ENCODE measurements around the gene PITPNC1. TPM values are rescaled to one million over a fixed set of nuclear protein-coding genes. Genes with fewer than 3 reads are reported as not detected.

The PITPNC1 gene
- polyA plus RNA-seq, 1 donor from 2014 or later = 18.8 TPM

DNA sequence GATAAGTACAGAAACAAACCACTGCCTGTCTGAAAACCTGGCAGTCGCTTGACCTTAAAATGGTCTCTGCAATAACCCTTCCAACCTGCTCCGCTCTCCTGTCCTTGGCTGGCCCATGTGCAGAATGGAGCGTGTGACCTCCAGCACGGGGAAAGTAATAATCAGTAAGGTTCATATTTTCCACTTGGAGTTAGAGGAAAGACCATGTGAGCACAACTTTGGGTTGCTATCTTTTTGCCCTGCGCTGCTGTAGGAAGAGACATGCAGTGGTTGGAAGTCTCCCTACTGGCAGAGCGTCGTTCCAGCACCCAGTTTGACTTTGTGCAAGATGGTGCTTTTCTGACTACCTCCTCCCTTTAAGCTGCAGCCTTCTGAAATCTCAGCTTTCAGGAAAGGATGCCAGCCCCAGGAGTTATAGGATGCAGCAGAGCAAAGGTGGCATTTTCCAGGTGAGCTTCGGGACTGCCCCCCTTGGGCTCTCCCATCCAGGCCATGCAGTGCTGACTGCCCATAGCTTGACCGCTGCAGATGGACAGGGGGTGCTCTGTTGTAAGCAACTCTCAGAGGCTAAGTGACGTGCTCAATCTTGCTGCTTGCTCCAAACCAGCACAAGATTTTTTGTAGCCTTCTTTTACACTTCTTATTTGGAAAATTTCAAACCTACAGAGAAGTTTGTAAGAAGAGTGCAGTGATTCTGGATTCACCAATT is 230.0 kb downstream of the PITPNC1 start:
- Histone ChIP-seq H3K9me2 (ENCODE audit: insufficient read depth, low read length) (no peaks in the 10 kb centered on the region), H3K4me3 (ENCODE audit: low read length) (no peak overlapping the region), H3K4me2 (ENCODE audit: low read length) (no peak overlapping the region)

DNA sequence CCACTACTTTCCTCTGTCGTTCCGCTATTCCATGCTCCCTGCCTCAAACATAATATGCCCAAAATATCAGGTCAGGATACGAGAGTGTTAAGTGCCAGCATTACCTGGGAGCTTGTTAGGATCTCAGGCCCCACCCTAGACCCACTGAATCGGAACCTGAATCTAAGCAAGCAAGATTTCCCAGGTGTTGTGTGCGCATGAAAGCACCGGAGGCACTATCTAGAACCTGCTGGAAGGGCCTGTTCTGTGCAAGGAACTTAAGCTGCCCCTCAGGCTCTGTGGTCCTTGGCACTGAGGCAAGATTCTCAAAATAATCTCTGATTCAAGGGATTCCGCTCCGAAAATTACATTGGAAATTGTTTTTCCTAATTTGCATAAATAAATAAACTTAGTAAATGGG is 233.0 kb downstream of the PITPNC1 start:
- no peaks in the 10 kb centered on the region for H3F3A ChIP-seq (ENCODE audit: insufficient read depth, low read length, poor library complexity, severe bottlenecking)
- no peaks in the 10 kb centered on the region for H3K9me3 ChIP-seq (ENCODE audit: low read length)
- H2AFZ ChIP-seq (ENCODE audit: low read depth, low read length) = no peak overlapping the region
- H4K20me1 ChIP-seq (ENCODE audit: insufficient read depth) = no peaks in the 10 kb centered on the region
- no peaks in the 10 kb centered on the region for H3K9me2 ChIP-seq (ENCODE audit: insufficient read depth, low read length)
- H3K4me2 ChIP-seq (ENCODE audit: low read length) = no peak overlapping the region
- TF ChIP-seq SMC3 (conservative IDR thresholded peaks at IDR 0.05; ENCODE audit: poor library complexity) = no peak
- no peak for TF ChIP-seq EP300 (conservative IDR thresholded peaks at IDR 0.05; ENCODE audit: poor library complexity, severe bottlenecking)
- no peak for TF ChIP-seq MXI1 (conservative IDR thresholded peaks at IDR 0.05; ENCODE audit: poor library complexity, severe bottlenecking)
- TF ChIP-seq TAF1 (IDR thresholded peaks at IDR 0.05; ENCODE audit: low read depth) = no peak
- TF ChIP-seq POLR2AphosphoS5 (IDR thresholded peaks at IDR 0.05) = no peak
- H3K27ac ChIP-seq (ENCODE audit: low read length) = no peak overlapping the region
- H3K9ac ChIP-seq (ENCODE audit: low read length) = no peak overlapping the region
- H3K27me3 ChIP-seq (ENCODE audit: insufficient read depth, low read depth, low read length) = no peaks in the 10 kb centered on the region
- H3K79me2 ChIP-seq (replicated peaks; ENCODE audit: insufficient read depth, low read length) = no peaks in the 10 kb centered on the region
- H3K36me3 ChIP-seq (ENCODE audit: insufficient read depth, low read length) = no peaks in the 10 kb centered on the region
- no peak overlapping the region for H3K4me3 ChIP-seq (ENCODE audit: low read length)

More for the DNA sequence above, 230.0 kb downstream of the PITPNC1 start:
- Histone ChIP-seq H3K79me2 (replicated peaks; ENCODE audit: insufficient read depth, low read length) (no peaks in the 10 kb centered on the region), H2AFZ (ENCODE audit: low read depth, low read length) (no peak overlapping the region), H3K27ac (ENCODE audit: low read length) (no peak overlapping the region), H3K36me3 (ENCODE audit: insufficient read depth, low read length) (no peaks in the 10 kb centered on the region), H3K27me3 (ENCODE audit: insufficient read depth, low read depth, low read length) (no peaks in the 10 kb centered on the region), H3K9me3 (ENCODE audit: low read length) (no peaks in the 10 kb centered on the region), H3F3A (ENCODE audit: insufficient read depth, low read length, poor library complexity, severe bottlenecking) (no peaks in the 10 kb centered on the region), H4K20me1 (ENCODE audit: insufficient read depth) (no peaks in the 10 kb centered on the region), H3K9ac (ENCODE audit: low read length) (no peak overlapping the region)
- TF ChIP-seq POLR2AphosphoS5 (IDR thresholded peaks at IDR 0.05) = no peak
- TF ChIP-seq EP300 (conservative IDR thresholded peaks at IDR 0.05; ENCODE audit: poor library complexity, severe bottlenecking) = no peak
- no peak for TF ChIP-seq RAD21 (conservative IDR thresholded peaks at IDR 0.05)
- TF ChIP-seq EZH2 (IDR thresholded peaks at IDR 0.05; ENCODE audit: borderline replicate concordance, insufficient read depth, low read length, poor library complexity, severe bottlenecking) = no peak
- TF ChIP-seq TAF1 (IDR thresholded peaks at IDR 0.05; ENCODE audit: low read depth) = no peak
- TF ChIP-seq CTCF (IDR thresholded peaks at IDR 0.05; ENCODE audit: poor library complexity, severe bottlenecking) = no peak

DNA sequence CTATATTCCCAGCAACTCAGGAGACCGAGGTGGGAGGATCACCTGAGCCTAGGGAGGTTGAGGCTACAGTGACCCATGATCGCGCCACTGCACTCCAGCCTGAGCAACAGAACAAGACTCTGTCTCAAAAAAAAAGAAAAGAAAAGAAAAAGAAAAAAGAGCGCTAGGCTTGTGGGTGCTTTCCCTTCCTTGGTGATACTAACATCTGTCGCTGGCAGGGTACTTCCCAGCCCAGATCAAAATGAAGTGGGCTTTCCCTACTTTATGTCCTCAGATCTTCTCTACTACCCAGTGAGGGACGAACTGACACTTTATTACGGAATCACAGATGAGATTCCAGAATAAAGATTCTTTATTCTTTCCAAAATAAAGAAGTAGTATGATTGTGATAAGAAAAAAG is 236.9 kb downstream of the PITPNC1 start:
- H3K9me3 ChIP-seq (ENCODE audit: low read length) = no peaks in the 10 kb centered on the region
- no peak overlapping the region for H3K9ac ChIP-seq (ENCODE audit: low read length)
- H3K36me3 ChIP-seq (ENCODE audit: insufficient read depth, low read length) = no peaks in the 10 kb centered on the region
- no peaks in the 10 kb centered on the region for H3F3A ChIP-seq (ENCODE audit: insufficient read depth, low read length, poor library complexity, severe bottlenecking)
- H3K27me3 ChIP-seq (ENCODE audit: insufficient read depth, low read depth, low read length) = no peaks in the 10 kb centered on the region
- H3K4me2 ChIP-seq (ENCODE audit: low read length) = no peak overlapping the region
- no peaks in the 10 kb centered on the region for H3K79me2 ChIP-seq (replicated peaks; ENCODE audit: insufficient read depth, low read length)
- no peak overlapping the region for H3K27ac ChIP-seq (ENCODE audit: low read length)
- TF ChIP-seq CTCF (IDR thresholded peaks at IDR 0.05; ENCODE audit: poor library complexity, severe bottlenecking) = no peak
- no peak for TF ChIP-seq MXI1 (conservative IDR thresholded peaks at IDR 0.05; ENCODE audit: poor library complexity, severe bottlenecking)
- no peak for TF ChIP-seq TAF1 (IDR thresholded peaks at IDR 0.05; ENCODE audit: low read depth)
- TF ChIP-seq POLR2AphosphoS5 (IDR thresholded peaks at IDR 0.05) = no peak
- TF ChIP-seq EP300 (conservative IDR thresholded peaks at IDR 0.05; ENCODE audit: poor library complexity, severe bottlenecking) = no peak
- TF ChIP-seq SMC3 (conservative IDR thresholded peaks at IDR 0.05; ENCODE audit: poor library complexity) = no peak
- TF ChIP-seq EZH2 (IDR thresholded peaks at IDR 0.05; ENCODE audit: borderline replicate concordance, insufficient read depth, low read length, poor library complexity, severe bottlenecking) = no peak
- no peaks in the 10 kb centered on the region for H4K20me1 ChIP-seq (ENCODE audit: insufficient read depth)
- no peak overlapping the region for H3K4me3 ChIP-seq (ENCODE audit: low read length)
- H3K9me2 ChIP-seq (ENCODE audit: insufficient read depth, low read length) = no peaks in the 10 kb centered on the region
- H2AFZ ChIP-seq (ENCODE audit: low read depth, low read length) = no peak overlapping the region

All from neural cell (in vitro differentiated cells).